PC-9 (cell line): ENCODE measurements around the gene CXCR6.

Experiments used
- EZH2 ChIP-seq: fragments of 200-600 bp; sonication (generic); IDR thresholded peaks from 2 replicates; pipeline ENCODE4 v1.8.0; 2017; ENCODE audit warnings: antibody characterized with exemption, low read depth
- TF ChIP-seq, protein P1 (sequence below): fragments of 200-600 bp; sonication (generic); conservative IDR thresholded peaks from 2 replicates; pipeline ENCODE4 v1.6.1; 2017; ENCODE audit warnings: mixed run types, antibody characterized with exemption, mild to moderate bottlenecking, moderate library complexity

DNA sequence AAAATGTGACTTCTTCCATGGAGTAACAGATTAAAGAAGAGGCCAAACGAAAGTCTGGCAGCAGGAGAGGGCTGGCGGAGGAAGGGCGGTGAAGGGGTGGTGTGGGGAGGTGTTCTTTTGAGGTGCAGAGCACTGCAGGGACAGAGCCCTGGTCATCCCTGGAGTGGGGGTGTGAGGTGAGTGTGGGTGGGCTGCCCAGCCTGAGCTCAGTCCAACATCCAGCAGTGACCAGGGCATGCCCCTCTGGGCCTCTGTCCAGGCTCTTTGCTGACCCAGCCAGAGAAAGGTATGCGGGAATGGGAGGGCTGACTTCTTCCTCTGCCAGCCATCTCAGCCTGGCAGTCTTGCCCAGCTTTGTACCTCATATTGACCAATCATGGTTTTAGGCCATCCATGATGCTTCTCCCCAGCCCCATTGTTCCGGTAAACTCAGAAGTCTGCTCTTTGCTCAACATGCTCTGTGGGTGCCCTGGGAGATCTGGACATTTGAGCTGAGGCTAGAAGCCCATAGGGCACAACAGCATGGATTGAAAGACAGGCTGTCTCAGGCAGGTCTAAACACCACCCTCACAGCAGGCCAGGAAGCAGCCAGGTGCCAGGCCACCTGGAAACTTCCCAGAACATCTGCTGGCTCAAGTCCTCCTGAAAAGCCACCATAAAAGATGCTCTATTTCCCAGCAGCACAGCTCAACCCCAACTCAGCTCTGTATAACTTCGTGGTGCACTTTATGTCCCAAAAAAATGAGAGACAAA, 25.9 kb upstream of the CXCR6 start:
- TF ChIP-seq, protein P1, sequence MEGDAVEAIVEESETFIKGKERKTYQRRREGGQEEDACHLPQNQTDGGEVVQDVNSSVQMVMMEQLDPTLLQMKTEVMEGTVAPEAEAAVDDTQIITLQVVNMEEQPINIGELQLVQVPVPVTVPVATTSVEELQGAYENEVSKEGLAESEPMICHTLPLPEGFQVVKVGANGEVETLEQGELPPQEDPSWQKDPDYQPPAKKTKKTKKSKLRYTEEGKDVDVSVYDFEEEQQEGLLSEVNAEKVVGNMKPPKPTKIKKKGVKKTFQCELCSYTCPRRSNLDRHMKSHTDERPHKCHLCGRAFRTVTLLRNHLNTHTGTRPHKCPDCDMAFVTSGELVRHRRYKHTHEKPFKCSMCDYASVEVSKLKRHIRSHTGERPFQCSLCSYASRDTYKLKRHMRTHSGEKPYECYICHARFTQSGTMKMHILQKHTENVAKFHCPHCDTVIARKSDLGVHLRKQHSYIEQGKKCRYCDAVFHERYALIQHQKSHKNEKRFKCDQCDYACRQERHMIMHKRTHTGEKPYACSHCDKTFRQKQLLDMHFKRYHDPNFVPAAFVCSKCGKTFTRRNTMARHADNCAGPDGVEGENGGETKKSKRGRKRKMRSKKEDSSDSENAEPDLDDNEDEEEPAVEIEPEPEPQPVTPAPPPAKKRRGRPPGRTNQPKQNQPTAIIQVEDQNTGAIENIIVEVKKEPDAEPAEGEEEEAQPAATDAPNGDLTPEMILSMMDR = no peak
- no peak for TF ChIP-seq EZH2
